Fibroblast of lung (primary cell): ENCODE data around the gene SLC5A10. TPM values are rescaled to one million over a fixed set of nuclear protein-coding genes. Genes with fewer than 3 reads are reported as not detected.

ENCODE experiments used
- DNase-seq, 2 donors: peaks; one replicate each; pipeline versions ENCODE4 v3.0.0 to v3.0.0-alpha.2; 2010; ENCODE audit warnings: low read depth in 2 of 2
- H2AFZ ChIP-seq: 2 replicates; pipeline ENCODE4 v1.5.1; 2012; ENCODE audit warnings: low read length, control low read depth, inconsistent platforms
- H3K27ac ChIP-seq: 2 replicates; pipeline ENCODE4 v1.5.1; 2011; ENCODE audit warnings: low read length, control low read depth; ENCODE audit not compliant: insufficient read depth
- H3K27me3 ChIP-seq: 2 replicates; pipeline ENCODE4 v1.5.1; 2011; ENCODE audit warnings: mild to moderate bottlenecking, low read length; ENCODE audit not compliant: control insufficient read depth, insufficient read depth
- H3K36me3 ChIP-seq: 2 replicates; pipeline ENCODE4 v1.5.1; 2011; ENCODE audit warnings: low read length; ENCODE audit not compliant: control insufficient read depth, insufficient read depth
- H3K4me1 ChIP-seq: 2 replicates; pipeline ENCODE4 v1.5.1; 2011; ENCODE audit warnings: low read length; ENCODE audit not compliant: control insufficient read depth, insufficient read depth; ENCODE audit errors: extremely low read depth
- H3K4me2 ChIP-seq: 2 replicates; pipeline ENCODE4 v1.5.1; 2011; ENCODE audit warnings: low read length, control low read depth; ENCODE audit not compliant: insufficient read depth; ENCODE audit errors: extremely low read depth
- H3K4me3 ChIP-seq, 4 experiments: fragments of 200-600 bp in 1 of 4; sonication (generic) in 1 of 4; replicated peaks in 1 of 4; 2 replicates each; pipeline ENCODE4 v1.5.1; 2011 to 2016; ENCODE audit warnings: low read length in 4 of 4, low read depth in 3 of 4, mild to moderate bottlenecking in 3 of 4, control low read depth in 2 of 4, inconsistent platforms in 1 of 4, mixed read lengths in 1 of 4; ENCODE audit not compliant: insufficient read depth in 1 of 4; ENCODE audit errors: control extremely low read depth in 1 of 4
- H3K79me2 ChIP-seq: 2 replicates; pipeline ENCODE4 v1.5.1; 2012; ENCODE audit warnings: mild to moderate bottlenecking, low read length, inconsistent platforms; ENCODE audit not compliant: control insufficient read depth, insufficient read depth
- H3K9ac ChIP-seq: 2 replicates; pipeline ENCODE4 v1.5.1; 2011; ENCODE audit warnings: mild to moderate bottlenecking, low read length, control low read depth; ENCODE audit not compliant: insufficient read depth
- H3K9me3 ChIP-seq: 2 replicates; pipeline ENCODE4 v1.5.1; 2012; ENCODE audit warnings: low read depth, low read length; ENCODE audit not compliant: control insufficient read depth, insufficient read depth
- H4K20me1 ChIP-seq: 2 replicates; pipeline ENCODE4 v1.5.1; 2011; ENCODE audit warnings: low read length; ENCODE audit not compliant: control insufficient read depth, insufficient read depth; ENCODE audit errors: extremely low read depth
- CTCF ChIP-seq, 2 donors: IDR thresholded peaks in 1 of 2; conservative IDR thresholded peaks in 1 of 2; 1 replicate in 1 of 2; 2 replicates in 1 of 2; pipeline ENCODE4 v1.5.1; 2011 to 2012; ENCODE audit warnings: low read length in 2 of 2, control low read depth in 1 of 2, inconsistent platforms in 1 of 2, low read depth in 1 of 2, mild to moderate bottlenecking in 1 of 2
- EZH2 ChIP-seq: IDR thresholded peaks from 2 replicates; pipeline ENCODE4 v1.5.1; 2012; ENCODE audit warnings: low read length, control low read depth, mild to moderate bottlenecking; ENCODE audit errors: missing control alignments
- polyA plus RNA-seq, 2 donors: library from polyadenylated mRNA; depleted of rRNA in 1 of 2; stranded (reverse) in 1 of 2; unstranded in 1 of 2; fragments of >200 nt; gene quantifications; 2 replicates each; pipeline ENCODE4 v1.2.1, GENCODE V29; 2011 to 2012; ENCODE audit warnings: missing spikeins in 1 of 2
- total RNA-seq: library from RNA; depleted of rRNA; stranded (reverse); fragments of >200 nt; gene quantifications from 2 replicates; pipeline ENCODE4 v1.2.1, GENCODE V29; 2014

SLC5A10 gene
- total and polyA plus RNA-seq, 2 donors (not counting 1 experiment from before 2014, with no cell fraction given): not detected

- Histone ChIP-seq H4K20me1 (no peaks in the 10 kb centered on the region), H3K27me3 (no peaks in the 10 kb centered on the region), H3K4me1 (peaks cover 9% of the 10 kb centered on the region), H3K9ac (peak within 1 kb of the TSS; percentile 78), H3K4me2 (peak within 1 kb of the TSS; percentile 80), H3K36me3 (no peaks in the 10 kb centered on the region), H3K4me3 (peak within 1 kb of the TSS; percentile 65 to 73 (median 68)), H2AFZ (peak within 1 kb of the TSS; percentile 83), H3K79me2 (peaks cover 12% of the 10 kb centered on the region), H3K9me3 (no peaks in the 10 kb centered on the region), H3K27ac (peak within 1 kb of the TSS; percentile 72)
- TF ChIP-seq CTCF (conservative IDR thresholded peaks at IDR 0.05 in 1 of 2, IDR thresholded peaks at IDR 0.05 in 1 of 2; ENCODE audit: low read depth in 1 of 2, low read length in 2 of 2): no peak
- TF ChIP-seq EZH2: no peak
- DNase-seq: peak; percentile 45 to 72
These were observed 52.6 kb downstream of the SLC5A10 start, which contains the start of gene FAM83G for GRCh38 chr17:19004421-19005136. Gene FAM83G (minus strand): TSS chr17:19004764. CDS start chr17:19004041, 723 bp downstream.

GRCh38 chr17:19005137-19005773, 53.3 kb downstream of the SLC5A10 start:
- TF ChIP-seq CTCF (conservative IDR thresholded peaks at IDR 0.05 in 1 of 2, IDR thresholded peaks at IDR 0.05 in 1 of 2; ENCODE audit: low read depth in 1 of 2, low read length in 2 of 2) (no peak), EZH2 (no peak)
- H3K4me2 ChIP-seq: peak overlapping the region; percentile 75
- H3K27ac ChIP-seq: peak overlapping the region; percentile 65

GRCh38 chr17:19005789-19006430, 53.9 kb downstream of the SLC5A10 start:
- Histone ChIP-seq H3K79me2 (peaks cover 10% of the 10 kb centered on the region), H3K9me3 (no peaks in the 10 kb centered on the region), H4K20me1 (no peaks in the 10 kb centered on the region), H3K27ac (no peak overlapping the region), H3K4me2 (no peak overlapping the region), H3K4me3 (no peak overlapping the region), H3K27me3 (no peaks in the 10 kb centered on the region), H3K4me1 (peaks cover 9% of the 10 kb centered on the region), H3K9ac (no peak overlapping the region), H3K36me3 (no peaks in the 10 kb centered on the region), H2AFZ (no peak overlapping the region)
- no peak for TF ChIP-seq CTCF (conservative IDR thresholded peaks at IDR 0.05 in 1 of 2, IDR thresholded peaks at IDR 0.05 in 1 of 2; ENCODE audit: low read depth in 1 of 2, low read length in 2 of 2)
- no peak for TF ChIP-seq EZH2
- DNase-seq: no peak

More at GRCh38 chr17:19005137-19005773, 53.3 kb downstream of the SLC5A10 start:
- Histone ChIP-seq H3K4me1 (peaks cover 9% of the 10 kb centered on the region), H3K27me3 (no peaks in the 10 kb centered on the region), H3K9ac (peak overlapping the region; percentile 78), H3K4me3 (peak overlapping the region; percentile 36 to 73 (median 62)), H3K9me3 (no peaks in the 10 kb centered on the region), H4K20me1 (no peaks in the 10 kb centered on the region), H3K36me3 (no peaks in the 10 kb centered on the region), H3K79me2 (peaks cover 12% of the 10 kb centered on the region), H2AFZ (peak overlapping the region; percentile 83)
- DNase-seq: no peak
